K562 (cell line): ENCODE results near the gene LONRF2. TPM values are rescaled to one million over a fixed set of nuclear protein-coding genes. Genes with fewer than 3 reads are reported as not detected.

Experiments used
- ATAC-seq: fragments of 200-7000 bp; cut with Tn5 transposase; 3 replicates; pipeline ENCODE4 v1.9.1; 2020; ENCODE audit warnings: moderate library complexity
- BruUV-seq: library from RNA; stranded (reverse); fragments of 400-500 nt; replicated peaks from 2 replicates; lab custom pipeline; 2021; lab: Mats Ljungman, UMichigan
- CTCF ChIA-PET: fragments of 300-600 bp; formaldehyde crosslinking; extraction: SDS; loops from one replicate; lab custom pipeline; 2021; ENCODE audit warnings: low intra/inter-chr PET ratio; lab: Yijun Ruan, JAX
- POLR2A ChIA-PET: fragments of 300-600, 350-650 bp; sonication (Branson Sonifier 250); formaldehyde crosslinking; extraction: SDS; loops from one replicate; lab custom pipeline; 2021; ENCODE audit warnings: antibody characterized with exemption, inconsistent platforms; lab: Yijun Ruan, JAX
- DNase-seq, 4 experiments: peaks; one replicate each; pipeline versions ENCODE4 v3.0.0 to v3.0.0-alpha.2; 2011 to 2018; ENCODE audit warnings: low spot score in 3 of 4, mixed read lengths in 3 of 4; ENCODE audit errors: extremely low read depth in 1 of 4
- FAIRE-seq: peaks from 2 replicates; lab custom pipeline; 2011; peaks lifted over from hg19 to GRCh38; lab: Jason Lieb, UNC
- H2AFZ ChIP-seq: 2 replicates; pipeline ENCODE4 v1.6.0; 2011; ENCODE audit warnings: low read depth, low read length, control low read depth, inconsistent platforms
- H3K27ac ChIP-seq: fragments of 200-600 bp; 3 replicates; pipeline ENCODE4 v1.8.0; 2011; ENCODE audit warnings: low read depth, mild to moderate bottlenecking, control low read depth, inconsistent platforms, low read length, moderate library complexity, mixed read lengths; ENCODE audit errors: extremely low read depth
- H3K27me3 ChIP-seq, 2 experiments: fragments of 300-600 bp in 1 of 2; 2 replicates in 1 of 2; 3 replicates in 1 of 2; pipeline versions ENCODE4 v1.6.0 to v1.8.0; 2011; ENCODE audit warnings: inconsistent platforms in 2 of 2, low read length in 2 of 2, mild to moderate bottlenecking in 1 of 2, mixed read lengths in 1 of 2, moderate library complexity in 1 of 2; ENCODE audit not compliant: control insufficient read depth in 2 of 2, insufficient read depth in 2 of 2
- H3K36me3 ChIP-seq: fragments of 300-600 bp; 3 replicates; pipeline ENCODE4 v1.8.0; 2011; ENCODE audit warnings: mild to moderate bottlenecking, low read length, inconsistent platforms; ENCODE audit not compliant: control insufficient read depth, insufficient read depth
- H3K4me1 ChIP-seq, 2 experiments: fragments of 200-600 bp in 1 of 2; replicated peaks in 1 of 2; 2 replicates in 1 of 2; 3 replicates in 1 of 2; pipeline versions ENCODE4 v1.5.1 to v1.8.0; 2011; ENCODE audit warnings: inconsistent platforms in 2 of 2, low read length in 2 of 2, mild to moderate bottlenecking in 1 of 2, mixed read lengths in 1 of 2, moderate library complexity in 1 of 2; ENCODE audit not compliant: control insufficient read depth in 2 of 2, insufficient read depth in 2 of 2
- H3K4me2 ChIP-seq: 2 replicates; pipeline ENCODE4 v1.6.1; 2011; ENCODE audit warnings: low read length, control low read depth, inconsistent platforms, mixed read lengths; ENCODE audit not compliant: insufficient read depth
- H3K4me3 ChIP-seq: fragments of 200-600 bp; sonication (generic), shearing (Covaris generic); 2 replicates; pipeline ENCODE4 v1.5.1; 2016; ENCODE audit warnings: control low read depth, inconsistent platforms
- H3K79me2 ChIP-seq: fragments of 200-600 bp; 3 replicates; pipeline ENCODE4 v1.8.0; 2011; ENCODE audit warnings: low read length, inconsistent platforms; ENCODE audit not compliant: control insufficient read depth, insufficient read depth
- H3K9ac ChIP-seq, 2 experiments: 2 replicates each; pipeline versions ENCODE4 v1.6.0 to v1.6.1; 2011; ENCODE audit warnings: low read depth in 2 of 2, low read length in 2 of 2, control low read depth in 1 of 2, inconsistent platforms in 1 of 2, mild to moderate bottlenecking in 1 of 2, mixed read lengths in 1 of 2; ENCODE audit not compliant: insufficient read depth in 1 of 2
- H3K9me1 ChIP-seq: one replicate; pipeline ENCODE4 v1.6.0; 2011; ENCODE audit warnings: inconsistent platforms, mild to moderate bottlenecking, low read length, moderate library complexity; ENCODE audit not compliant: control insufficient read depth, insufficient read depth
- H3K9me3 ChIP-seq: replicated peaks from 2 replicates; pipeline ENCODE4 v1.5.1; 2011; ENCODE audit warnings: low read depth, low read length, inconsistent platforms; ENCODE audit not compliant: control insufficient read depth, insufficient read depth
- H4K20me1 ChIP-seq: replicated peaks from 2 replicates; pipeline ENCODE4 v1.6.1; 2011; ENCODE audit warnings: low read length, inconsistent platforms, mixed read lengths; ENCODE audit not compliant: control insufficient read depth, insufficient read depth
- DDX20 ChIP-seq: fragments of 450-650 bp; IDR thresholded peaks from 2 replicates; pipeline ENCODE4 v1.6.1; 2016; ENCODE audit warnings: missing genetic modification characterization, low read depth, mild to moderate bottlenecking, missing compliant biosample characterization, moderate library complexity
- MXI1 ChIP-seq: IDR thresholded peaks from 2 replicates; pipeline ENCODE4 v1.6.1; 2011; ENCODE audit warnings: low read depth, mild to moderate bottlenecking, improper control_type of control experiment, low read length
- STAT5B ChIP-seq: fragments of 250-450 bp; sonication (Bioruptor Pico); IDR thresholded peaks from 2 replicates; pipeline ENCODE4 v1.8.0; 2021; ENCODE audit warnings: mild to moderate bottlenecking, inconsistent platforms
- ZNF174 ChIP-seq: fragments of 250-450 bp; sonication (Bioruptor Pico); IDR thresholded peaks from 2 replicates; pipeline ENCODE4 v1.4.0; 2020; ENCODE audit warnings: mild to moderate bottlenecking
- ZNF212 ChIP-seq: fragments of 450-650 bp; formaldehyde crosslinking; IDR thresholded peaks from 2 replicates; pipeline ENCODE4 v1.4.0; 2020; ENCODE audit warnings: mild to moderate bottlenecking
- ZNF764 ChIP-seq: fragments of 250-450 bp; sonication (Bioruptor Pico); IDR thresholded peaks from 2 replicates; pipeline ENCODE4 v1.4.0; 2020; ENCODE audit warnings: low read depth, mild to moderate bottlenecking, moderate library complexity
- WGBS: fragments of 100-300 bp; shearing (Covaris generic); methylation state at CpG from one replicate; pipeline ENCODE4 v1.1.6; 2016; ENCODE audit warnings: low coverage, mixed read lengths; ENCODE audit not compliant: insufficient coverage; ENCODE audit errors: missing lambda C conversion rate; 5-methylcytosine and 5-hydroxymethylcytosine counted together
- in situ Hi-C: fragments of 300-500 bp; cut with MboI; formaldehyde crosslinking; loops from 4 replicates; pipeline ENCODE4 v1.15.0; 2018; ENCODE audit warnings: inconsistent platforms, mixed read lengths
- intact Hi-C: fragments of 100-400 bp; cut with micrococcal nuclease; formaldehyde crosslinking; loops from 2 replicates; pipeline ENCODE4 v1.14.2; 2022
- polyA plus RNA-seq, 8 experiments: library from polyadenylated mRNA; depleted of rRNA in 4 of 8; stranded (reverse) in 5 of 8; unstranded in 3 of 8; fragments of >200 nt; fragmentation: Nextera tagmentation in 2 of 8; fragmentation: Illumina TruSeq in 1 of 8; extraction: Ambion mirVana in 2 of 8; extraction: Trizol in 1 of 8; gene quantifications; 2 replicates each; pipeline versions ENCODE4 v1.2.1 to v1.2.3, GENCODE V29; 2011 to 2014; ENCODE audit warnings: inconsistent platforms in 1 of 8, missing spikeins in 1 of 8
- total RNA-seq, 7 experiments: library from RNA; depleted of rRNA in 6 of 7; stranded (reverse); fragments of >200 nt in 6 of 7; fragmentation: Illumina TruSeq in 2 of 7; extraction: Trizol in 2 of 7; gene quantifications; 2 replicates each; pipeline versions ENCODE4 v1.2.1 to v1.2.3, GENCODE V29; 2011 to 2021; ENCODE audit warnings: low replicate concordance in 1 of 7
- TF ChIP-seq, protein P1 (sequence below): fragments of 450-650 bp; IDR thresholded peaks from 2 replicates; pipeline ENCODE4 v1.6.1; 2017; ENCODE audit warnings: antibody characterized with exemption, mild to moderate bottlenecking
- TF ChIP-seq, protein P2 (sequence below): fragments of 450-650 bp; IDR thresholded peaks from 2 replicates; pipeline ENCODE4 v1.6.1; 2018; ENCODE audit warnings: mild to moderate bottlenecking, low read depth; ENCODE audit not compliant: partially characterized antibody
- TF ChIP-seq, protein P3 (sequence below): fragments of 250-450 bp; sonication (Bioruptor Pico); IDR thresholded peaks from 2 replicates; pipeline ENCODE4 v1.5.1; 2021; ENCODE audit warnings: mild to moderate bottlenecking
- TF ChIP-seq, protein P4 (sequence below): fragments of 450-650 bp; IDR thresholded peaks from 2 replicates; pipeline ENCODE4 v1.6.1; 2016; ENCODE audit warnings: mild to moderate bottlenecking

LONRF2 gene
- total and polyA plus RNA-seq, 9 of the 15 experiments (the other 6 are each of a cell fraction or from before 2014, with no cell fraction given): 0.35 to 5.0 (median 2.7) TPM

DNA sequence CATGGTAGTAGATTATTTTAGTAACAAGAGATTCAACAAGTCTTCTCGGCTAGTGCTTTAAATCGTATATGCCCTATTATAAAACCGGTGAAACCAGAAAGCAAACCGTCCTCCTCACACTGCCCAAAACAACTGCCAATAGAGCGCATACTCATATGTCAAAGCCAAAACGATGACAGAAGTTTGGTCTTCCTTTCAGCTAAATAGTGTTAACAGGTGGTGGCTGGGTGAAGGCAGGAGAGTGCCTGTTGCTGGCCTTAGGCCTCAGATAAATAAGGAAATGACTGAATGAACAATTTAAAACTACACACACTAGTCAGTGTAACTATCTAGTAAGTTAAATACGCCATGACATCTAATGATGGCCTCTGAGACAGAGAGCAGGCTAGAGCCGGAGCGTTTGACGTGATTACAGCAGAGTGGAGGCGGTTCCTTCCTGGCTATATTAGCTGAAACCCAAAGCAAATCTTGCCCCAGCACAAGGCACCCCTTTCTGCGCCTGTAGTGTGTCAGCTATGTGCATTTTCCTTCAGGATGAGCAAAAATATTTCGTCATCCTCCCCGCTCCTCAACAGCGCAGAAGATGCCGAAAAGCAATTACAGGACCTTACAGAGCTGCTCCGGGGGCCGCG, 1.6 kb downstream of the LONRF2 start (continued):
- TF ChIP-seq, protein P1, sequence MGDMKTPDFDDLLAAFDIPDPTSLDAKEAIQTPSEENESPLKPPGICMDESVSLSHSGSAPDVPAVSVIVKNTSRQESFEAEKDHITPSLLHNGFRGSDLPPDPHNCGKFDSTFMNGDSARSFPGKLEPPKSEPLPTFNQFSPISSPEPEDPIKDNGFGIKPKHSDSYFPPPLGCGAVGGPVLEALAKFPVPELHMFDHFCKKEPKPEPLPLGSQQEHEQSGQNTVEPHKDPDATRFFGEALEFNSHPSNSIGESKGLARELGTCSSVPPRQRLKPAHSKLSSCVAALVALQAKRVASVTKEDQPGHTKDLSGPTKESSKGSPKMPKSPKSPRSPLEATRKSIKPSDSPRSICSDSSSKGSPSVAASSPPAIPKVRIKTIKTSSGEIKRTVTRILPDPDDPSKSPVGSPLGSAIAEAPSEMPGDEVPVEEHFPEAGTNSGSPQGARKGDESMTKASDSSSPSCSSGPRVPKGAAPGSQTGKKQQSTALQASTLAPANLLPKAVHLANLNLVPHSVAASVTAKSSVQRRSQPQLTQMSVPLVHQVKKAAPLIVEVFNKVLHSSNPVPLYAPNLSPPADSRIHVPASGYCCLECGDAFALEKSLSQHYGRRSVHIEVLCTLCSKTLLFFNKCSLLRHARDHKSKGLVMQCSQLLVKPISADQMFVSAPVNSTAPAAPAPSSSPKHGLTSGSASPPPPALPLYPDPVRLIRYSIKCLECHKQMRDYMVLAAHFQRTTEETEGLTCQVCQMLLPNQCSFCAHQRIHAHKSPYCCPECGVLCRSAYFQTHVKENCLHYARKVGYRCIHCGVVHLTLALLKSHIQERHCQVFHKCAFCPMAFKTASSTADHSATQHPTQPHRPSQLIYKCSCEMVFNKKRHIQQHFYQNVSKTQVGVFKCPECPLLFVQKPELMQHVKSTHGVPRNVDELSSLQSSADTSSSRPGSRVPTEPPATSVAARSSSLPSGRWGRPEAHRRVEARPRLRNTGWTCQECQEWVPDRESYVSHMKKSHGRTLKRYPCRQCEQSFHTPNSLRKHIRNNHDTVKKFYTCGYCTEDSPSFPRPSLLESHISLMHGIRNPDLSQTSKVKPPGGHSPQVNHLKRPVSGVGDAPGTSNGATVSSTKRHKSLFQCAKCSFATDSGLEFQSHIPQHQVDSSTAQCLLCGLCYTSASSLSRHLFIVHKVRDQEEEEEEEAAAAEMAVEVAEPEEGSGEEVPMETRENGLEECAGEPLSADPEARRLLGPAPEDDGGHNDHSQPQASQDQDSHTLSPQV: no peak

- Histone ChIP-seq H3K79me2 (peaks cover 11% of the 10 kb centered on the region; the same call in 2 of the 3 replicates), H3K9me3 (peaks cover 17% of the 10 kb centered on the region), H2AFZ (no peak overlapping the region), H3K4me1 (peaks cover 7 to 17% of the 10 kb centered on the region in 2 experiments; a peak in 4 of 5 replicates), H3K4me2 (no peak overlapping the region), H3K4me3 (no peak overlapping the region), H4K20me1 (no peaks in the 10 kb centered on the region), H3K9me1 (no peaks in the 10 kb centered on the region), H3K27ac (no peak overlapping the region), H3K36me3 (no peaks in the 10 kb centered on the region), H3K27me3 (no peaks in the 10 kb centered on the region), H3K9ac (no peak overlapping the region)
- ChIA-PET CTCF (no interaction called here), POLR2A (interaction anchor here (1.2 kb wide), 1 partner anchor 12 kb away, joined by 3 read pairs; no protein-coding TSS in a partner anchor)
- WGBS: 76% methylated on average over 1 of the region's 1 CpG
- in situ Hi-C loops: no loop called here
- no peak for DNase-seq
- no TSS peak for BruUV-seq
- intact Hi-C loops: no loop called here
- no peak for ATAC-seq
- no peak for FAIRE-seq
- TF ChIP-seq DDX20 (tag) (no peak), MXI1 (no peak), STAT5B (CRISPR knock-in tag) (no peak), ZNF174 (CRISPR knock-in tag) (no peak), ZNF764 (CRISPR knock-in tag) (no peak), ZNF212 (CRISPR knock-in tag) (no peak)
- TF ChIP-seq, protein P2, sequence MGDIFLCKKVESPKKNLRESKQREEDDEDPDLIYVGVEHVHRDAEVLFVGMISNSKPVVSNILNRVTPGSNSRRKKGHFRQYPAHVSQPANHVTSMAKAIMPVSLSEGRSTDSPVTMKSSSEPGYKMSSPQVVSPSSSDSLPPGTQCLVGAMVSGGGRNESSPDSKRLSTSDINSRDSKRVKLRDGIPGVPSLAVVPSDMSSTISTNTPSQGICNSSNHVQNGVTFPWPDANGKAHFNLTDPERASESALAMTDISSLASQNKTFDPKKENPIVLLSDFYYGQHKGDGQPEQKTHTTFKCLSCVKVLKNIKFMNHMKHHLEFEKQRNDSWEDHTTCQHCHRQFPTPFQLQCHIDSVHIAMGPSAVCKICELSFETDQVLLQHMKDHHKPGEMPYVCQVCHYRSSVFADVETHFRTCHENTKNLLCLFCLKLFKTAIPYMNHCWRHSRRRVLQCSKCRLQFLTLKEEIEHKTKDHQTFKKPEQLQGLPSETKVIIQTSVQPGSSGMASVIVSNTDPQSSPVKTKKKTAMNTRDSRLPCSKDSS: peak; percentile 67
- TF ChIP-seq, protein P3, sequence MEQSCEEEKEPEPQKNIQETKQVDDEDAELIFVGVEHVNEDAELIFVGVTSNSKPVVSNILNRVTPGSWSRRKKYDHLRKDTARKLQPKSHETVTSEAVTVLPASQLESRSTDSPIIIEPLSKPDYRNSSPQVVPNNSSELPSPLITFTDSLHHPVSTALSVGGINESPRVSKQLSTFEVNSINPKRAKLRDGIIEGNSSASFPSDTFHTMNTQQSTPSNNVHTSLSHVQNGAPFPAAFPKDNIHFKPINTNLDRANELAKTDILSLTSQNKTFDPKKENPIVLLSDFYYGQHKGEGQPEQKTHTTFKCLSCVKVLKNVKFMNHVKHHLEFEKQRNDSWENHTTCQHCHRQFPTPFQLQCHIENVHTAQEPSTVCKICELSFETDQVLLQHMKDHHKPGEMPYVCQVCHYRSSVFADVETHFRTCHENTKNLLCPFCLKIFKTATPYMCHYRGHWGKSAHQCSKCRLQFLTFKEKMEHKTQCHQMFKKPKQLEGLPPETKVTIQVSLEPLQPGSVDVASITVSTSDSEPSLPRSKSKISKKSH: no peak
- TF ChIP-seq, protein P4, sequence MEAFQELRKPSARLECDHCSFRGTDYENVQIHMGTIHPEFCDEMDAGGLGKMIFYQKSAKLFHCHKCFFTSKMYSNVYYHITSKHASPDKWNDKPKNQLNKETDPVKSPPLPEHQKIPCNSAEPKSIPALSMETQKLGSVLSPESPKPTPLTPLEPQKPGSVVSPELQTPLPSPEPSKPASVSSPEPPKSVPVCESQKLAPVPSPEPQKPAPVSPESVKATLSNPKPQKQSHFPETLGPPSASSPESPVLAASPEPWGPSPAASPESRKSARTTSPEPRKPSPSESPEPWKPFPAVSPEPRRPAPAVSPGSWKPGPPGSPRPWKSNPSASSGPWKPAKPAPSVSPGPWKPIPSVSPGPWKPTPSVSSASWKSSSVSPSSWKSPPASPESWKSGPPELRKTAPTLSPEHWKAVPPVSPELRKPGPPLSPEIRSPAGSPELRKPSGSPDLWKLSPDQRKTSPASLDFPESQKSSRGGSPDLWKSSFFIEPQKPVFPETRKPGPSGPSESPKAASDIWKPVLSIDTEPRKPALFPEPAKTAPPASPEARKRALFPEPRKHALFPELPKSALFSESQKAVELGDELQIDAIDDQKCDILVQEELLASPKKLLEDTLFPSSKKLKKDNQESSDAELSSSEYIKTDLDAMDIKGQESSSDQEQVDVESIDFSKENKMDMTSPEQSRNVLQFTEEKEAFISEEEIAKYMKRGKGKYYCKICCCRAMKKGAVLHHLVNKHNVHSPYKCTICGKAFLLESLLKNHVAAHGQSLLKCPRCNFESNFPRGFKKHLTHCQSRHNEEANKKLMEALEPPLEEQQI: peak; percentile 71; the same call in 1 of the 2 replicates
Measured at GRCh38 chr2:100317634-100318033, 4.7 kb downstream of the LONRF2 start.
